Measurements from ENCODE around the gene TMEM190. TPM values are rescaled to one million over a fixed set of nuclear protein-coding genes. Genes with fewer than 3 reads are reported as not detected.

Gene TMEM190
- total and polyA plus RNA-seq, 2 donors (not counting 3 experiments of a cell fraction or from before 2014, with no cell fraction given): not detected

DNA sequence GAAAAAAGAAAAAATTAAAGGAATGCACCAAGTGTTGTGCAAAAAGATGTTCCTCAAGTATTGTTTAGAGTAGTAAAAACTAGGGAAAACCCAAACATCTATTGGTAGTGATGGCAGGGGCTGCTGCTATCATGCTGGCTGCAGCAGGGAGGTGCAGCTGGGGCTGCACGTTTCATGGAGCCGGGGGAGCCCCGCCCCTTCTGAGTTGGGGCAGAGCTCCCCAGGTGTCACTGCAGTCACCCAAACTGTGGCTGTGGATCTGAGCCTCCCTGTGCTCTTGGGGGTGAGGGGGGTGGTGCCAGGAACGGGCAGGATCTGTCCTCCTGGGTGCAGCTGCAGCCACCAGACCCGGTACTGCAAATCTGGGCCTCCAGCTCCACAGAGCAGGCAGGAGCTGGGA, 42.5 kb downstream of the TMEM190 start:
- BruUV-seq (replicated peaks): no TSS peak
- Histone ChIP-seq H3K4me3 (replicated peaks in 1 of 3; ENCODE audit: insufficient read depth in 1 of 3, low read depth in 1 of 3, low read length in 3 of 3) (no peak overlapping the region), H3K27ac (ENCODE audit: insufficient read depth, low read depth, low read length) (no peak overlapping the region), H4K20me1 (replicated peaks; ENCODE audit: control insufficient read depth, extremely low read depth, insufficient read depth, low read length) (no peaks in the 10 kb centered on the region), H3K9ac (replicated peaks; ENCODE audit: extremely low read depth, insufficient read depth, low read length) (no peak overlapping the region), H3K79me2 (ENCODE audit: control insufficient read depth, insufficient read depth, low read length) (no peaks in the 10 kb centered on the region), H2AFZ (ENCODE audit: low read depth, low read length) (no peak overlapping the region), H3K9me3 (replicated peaks; ENCODE audit: control insufficient read depth, insufficient read depth, low read length) (no peaks in the 10 kb centered on the region), H3K27me3 (ENCODE audit: control insufficient read depth in 2 of 2, insufficient read depth in 2 of 2, low read length in 2 of 2) (peaks cover 0 to 8% of the 10 kb centered on the region in 2 experiments), H3K4me2 (ENCODE audit: insufficient read depth, low read length) (no peak overlapping the region), H3K9me1 (replicated peaks; ENCODE audit: control insufficient read depth, extremely low read depth, insufficient read depth, low read length) (no peaks in the 10 kb centered on the region), H3K4me1 (ENCODE audit: control insufficient read depth, extremely low read depth, insufficient read depth, low read length) (no peaks in the 10 kb centered on the region), H3K36me3 (ENCODE audit: control insufficient read depth in 2 of 2, extremely low read depth in 1 of 2, insufficient read depth in 2 of 2, low read length in 2 of 2) (no peaks in the 10 kb centered on the region)
- DNase-seq (ENCODE audit: low read depth, low spot score) (no peak), FAIRE-seq (no peak)
- intact Hi-C loops (cut with micrococcal nuclease): loop anchor here (2.0 kb wide), 2 partner anchors 86 to 126 kb away; no protein-coding TSS in a partner anchor
- dilution Hi-C loops (cut with MboI; ENCODE audit: extremely low pct_ligation_motif_present, low sequenced_read_pairs): no loop called here
- CTCF ChIA-PET: interaction anchor here (0.6 to 4.5 kb wide), 13 partner anchors 10 to 331 kb away, joined by 3 to 69 read pairs (median 6); partner anchors contain the start of gene TMEM238
- TF ChIP-seq MYC (IDR thresholded peaks at IDR 0.05; ENCODE audit: low read depth, low read length) (no peak), EZH2 (IDR thresholded peaks at IDR 0.05; ENCODE audit: borderline replicate concordance, low read depth, low read length, severe bottlenecking) (no peak), GATA2 (IDR thresholded peaks at IDR 0.05; ENCODE audit: insufficient read depth, insufficient read length, low read depth, low read length) (no peak), FOS (IDR thresholded peaks at IDR 0.05; ENCODE audit: borderline replicate concordance, insufficient read depth, low read length) (no peak), JUN (IDR thresholded peaks at IDR 0.05; ENCODE audit: borderline replicate concordance, insufficient read depth, insufficient read length, low read depth) (no peak), POLR2AphosphoS5 (IDR thresholded peaks at IDR 0.05; ENCODE audit: insufficient read depth, low read depth, low read length) (no peak), POLR2A (IDR thresholded peaks at IDR 0.05; ENCODE audit: low read depth, low read length) (no peak)
- TF ChIP-seq, protein P1, sequence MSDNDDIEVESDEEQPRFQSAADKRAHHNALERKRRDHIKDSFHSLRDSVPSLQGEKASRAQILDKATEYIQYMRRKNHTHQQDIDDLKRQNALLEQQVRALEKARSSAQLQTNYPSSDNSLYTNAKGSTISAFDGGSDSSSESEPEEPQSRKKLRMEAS (IDR thresholded peaks at IDR 0.05; ENCODE audit: insufficient read depth, insufficient read length): no peak
- TF ChIP-seq, protein P2, sequence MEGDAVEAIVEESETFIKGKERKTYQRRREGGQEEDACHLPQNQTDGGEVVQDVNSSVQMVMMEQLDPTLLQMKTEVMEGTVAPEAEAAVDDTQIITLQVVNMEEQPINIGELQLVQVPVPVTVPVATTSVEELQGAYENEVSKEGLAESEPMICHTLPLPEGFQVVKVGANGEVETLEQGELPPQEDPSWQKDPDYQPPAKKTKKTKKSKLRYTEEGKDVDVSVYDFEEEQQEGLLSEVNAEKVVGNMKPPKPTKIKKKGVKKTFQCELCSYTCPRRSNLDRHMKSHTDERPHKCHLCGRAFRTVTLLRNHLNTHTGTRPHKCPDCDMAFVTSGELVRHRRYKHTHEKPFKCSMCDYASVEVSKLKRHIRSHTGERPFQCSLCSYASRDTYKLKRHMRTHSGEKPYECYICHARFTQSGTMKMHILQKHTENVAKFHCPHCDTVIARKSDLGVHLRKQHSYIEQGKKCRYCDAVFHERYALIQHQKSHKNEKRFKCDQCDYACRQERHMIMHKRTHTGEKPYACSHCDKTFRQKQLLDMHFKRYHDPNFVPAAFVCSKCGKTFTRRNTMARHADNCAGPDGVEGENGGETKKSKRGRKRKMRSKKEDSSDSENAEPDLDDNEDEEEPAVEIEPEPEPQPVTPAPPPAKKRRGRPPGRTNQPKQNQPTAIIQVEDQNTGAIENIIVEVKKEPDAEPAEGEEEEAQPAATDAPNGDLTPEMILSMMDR (IDR thresholded peaks at IDR 0.05; ENCODE audit: extremely low read depth in 1 of 2, insufficient read depth in 1 of 2, low read depth in 1 of 2, low read length in 2 of 2): no peak
- POLR2A ChIA-PET: interaction anchor here (1.0 kb wide), 1 partner anchor 11 kb away, joined by 3 read pairs; the partner anchor contains the start of gene UBE2S

Data from endothelial cell of umbilical vein (primary cell).